ENCODE measurements around the gene EFCAB12. TPM values are rescaled to one million over a fixed set of nuclear protein-coding genes. Genes with fewer than 3 reads are reported as not detected.

The EFCAB12 gene
- total and polyA plus RNA-seq, 2 of the 8 experiments (the other 6 are each of a cell fraction or from before 2014, with no cell fraction given), result 0.60 to 0.99 TPM

- no peak for TF ChIP-seq CTCF (IDR thresholded peaks at IDR 0.05; ENCODE audit: control extremely low read depth in 1 of 3, insufficient read depth in 1 of 3, low read depth in 1 of 3, low read length in 3 of 3)
- TF ChIP-seq TBP (IDR thresholded peaks at IDR 0.05; ENCODE audit: low read depth, low read length), result peak; percentile 65
- no peak for TF ChIP-seq CTBP2 (IDR thresholded peaks at IDR 0.05; ENCODE audit: borderline replicate concordance, insufficient read depth, insufficient read length, low read length)
Measured at GRCh38 chr3:129399895-129400357, 28.5 kb downstream of the EFCAB12 start (continued).

Measured in H1 (cell line).